OCI-LY3 (cell line): ENCODE results near the gene HBA1.

Source experiments
- CTCF ChIP-seq: fragments of 200-600, 300-600 bp; sonication (generic); IDR thresholded peaks from 2 replicates; pipeline ENCODE4 v1.5.1; 2014; ENCODE audit warnings: antibody characterized with exemption, low read length, low read depth
- EZH2phosphoT487 ChIP-seq: fragments of 200-600 bp; shearing (Covaris generic); IDR thresholded peaks from 2 replicates; pipeline ENCODE4 v1.6.1; 2018; ENCODE audit warnings: antibody characterized with exemption, mixed run types, low read depth

GRCh38 chr16:189604-190186 is 13.2 kb downstream of the HBA1 start:
- TF ChIP-seq CTCF (no peak), EZH2phosphoT487 (no peak)
